Breast epithelium (tissue), 4 donors: ENCODE data around the gene ALK. TPM values are rescaled to one million over a fixed set of nuclear protein-coding genes. Genes with fewer than 3 reads are reported as not detected.

ENCODE experiments used
- DNase-seq, 2 donors: peaks; one replicate each; pipeline ENCODE4 v3.0.0-alpha.2; 2019; ENCODE audit warnings: low spot score in 2 of 2
- H3K27ac ChIP-seq, 2 donors: fragments of 200-600 bp; sonication (generic) in 1 of 2; one replicate each; pipeline ENCODE4 v1.5.1; 2016 to 2019; ENCODE audit warnings: mild to moderate bottlenecking in 1 of 2
- H3K27me3 ChIP-seq, 2 donors: fragments of 200-600 bp; sonication (generic) in 1 of 2; one replicate each; pipeline versions ENCODE4 v1.5.1 to v1.6.0; 2017 to 2019; ENCODE audit warnings: control low read depth in 1 of 2, mild to moderate bottlenecking in 1 of 2
- H3K36me3 ChIP-seq: fragments of 200-600 bp; one replicate; pipeline ENCODE4 v1.5.1; 2019
- H3K4me1 ChIP-seq, 2 donors: fragments of 200-600 bp; sonication (generic); one replicate each; pipeline ENCODE4 v1.5.1; 2016 to 2019; ENCODE audit warnings: control low read depth in 1 of 2
- H3K4me3 ChIP-seq, 3 donors: fragments of 200-600 bp; sonication (generic); 1 replicate in 2 of 3; 2 replicates in 1 of 3; pipeline ENCODE4 v1.5.1; 2016 to 2019; ENCODE audit warnings: mild to moderate bottlenecking in 3 of 3, moderate library complexity in 2 of 3
- H3K9me3 ChIP-seq, 2 donors: fragments of 200-600 bp; sonication (generic) in 1 of 2; one replicate each; pipeline ENCODE4 v1.5.1; 2016 to 2019; ENCODE audit warnings: control low read depth in 1 of 2
- POLR2A ChIP-seq: fragments of 450-650 bp; IDR thresholded peaks from one replicate; pipeline ENCODE4 v1.6.1; 2016; ENCODE audit warnings: antibody characterized with exemption, mild to moderate bottlenecking, moderate library complexity
- POLR2AphosphoS5 ChIP-seq, 3 donors: sonication (generic); formaldehyde crosslinking; IDR thresholded peaks; one replicate each; pipeline ENCODE4 v1.6.1; 2017; ENCODE audit warnings: antibody characterized with exemption in 3 of 3
- intact Hi-C: fragments of 100-400 bp; cut with DNase I; formaldehyde crosslinking; loops from one replicate; pipeline ENCODE4 v1.15.1; 2023; ENCODE audit warnings: low total_unique reads
- total RNA-seq, 3 donors: library from RNA; depleted of rRNA; stranded (reverse); fragments of >200 nt; gene quantifications; one replicate each; pipeline ENCODE4 v1.1.0, GENCODE V29; 2016
- TF ChIP-seq, protein P1 (sequence below), 3 donors: fragments of 450-650 bp; IDR thresholded peaks; one replicate each; pipeline ENCODE4 v1.5.1; 2016 to 2017; ENCODE audit warnings: antibody characterized with exemption in 3 of 3, mild to moderate bottlenecking in 3 of 3, moderate library complexity in 3 of 3

The ALK gene
- total RNA-seq, 3 donors from 2014 or later = 0.33 to 5.6 (median 0.64) TPM

GRCh38 chr2:29687121-29687520 lies 234.3 kb downstream of the ALK start:
- Histone ChIP-seq H3K27ac (no peak overlapping the region), H3K4me3 (no peak overlapping the region), H3K9me3 (no peaks in the 10 kb centered on the region), H3K36me3 (no peaks in the 10 kb centered on the region), H3K27me3 (no peaks in the 10 kb centered on the region), H3K4me1 (no peaks in the 10 kb centered on the region)
- TF ChIP-seq POLR2AphosphoS5 (IDR thresholded peaks at IDR 0.05) (no peak), POLR2A (no peak)
- TF ChIP-seq, protein P1, sequence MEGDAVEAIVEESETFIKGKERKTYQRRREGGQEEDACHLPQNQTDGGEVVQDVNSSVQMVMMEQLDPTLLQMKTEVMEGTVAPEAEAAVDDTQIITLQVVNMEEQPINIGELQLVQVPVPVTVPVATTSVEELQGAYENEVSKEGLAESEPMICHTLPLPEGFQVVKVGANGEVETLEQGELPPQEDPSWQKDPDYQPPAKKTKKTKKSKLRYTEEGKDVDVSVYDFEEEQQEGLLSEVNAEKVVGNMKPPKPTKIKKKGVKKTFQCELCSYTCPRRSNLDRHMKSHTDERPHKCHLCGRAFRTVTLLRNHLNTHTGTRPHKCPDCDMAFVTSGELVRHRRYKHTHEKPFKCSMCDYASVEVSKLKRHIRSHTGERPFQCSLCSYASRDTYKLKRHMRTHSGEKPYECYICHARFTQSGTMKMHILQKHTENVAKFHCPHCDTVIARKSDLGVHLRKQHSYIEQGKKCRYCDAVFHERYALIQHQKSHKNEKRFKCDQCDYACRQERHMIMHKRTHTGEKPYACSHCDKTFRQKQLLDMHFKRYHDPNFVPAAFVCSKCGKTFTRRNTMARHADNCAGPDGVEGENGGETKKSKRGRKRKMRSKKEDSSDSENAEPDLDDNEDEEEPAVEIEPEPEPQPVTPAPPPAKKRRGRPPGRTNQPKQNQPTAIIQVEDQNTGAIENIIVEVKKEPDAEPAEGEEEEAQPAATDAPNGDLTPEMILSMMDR (IDR thresholded peaks at IDR 0.05) = no peak
- intact Hi-C loops = no loop called here
- DNase-seq = no peak

DNA sequence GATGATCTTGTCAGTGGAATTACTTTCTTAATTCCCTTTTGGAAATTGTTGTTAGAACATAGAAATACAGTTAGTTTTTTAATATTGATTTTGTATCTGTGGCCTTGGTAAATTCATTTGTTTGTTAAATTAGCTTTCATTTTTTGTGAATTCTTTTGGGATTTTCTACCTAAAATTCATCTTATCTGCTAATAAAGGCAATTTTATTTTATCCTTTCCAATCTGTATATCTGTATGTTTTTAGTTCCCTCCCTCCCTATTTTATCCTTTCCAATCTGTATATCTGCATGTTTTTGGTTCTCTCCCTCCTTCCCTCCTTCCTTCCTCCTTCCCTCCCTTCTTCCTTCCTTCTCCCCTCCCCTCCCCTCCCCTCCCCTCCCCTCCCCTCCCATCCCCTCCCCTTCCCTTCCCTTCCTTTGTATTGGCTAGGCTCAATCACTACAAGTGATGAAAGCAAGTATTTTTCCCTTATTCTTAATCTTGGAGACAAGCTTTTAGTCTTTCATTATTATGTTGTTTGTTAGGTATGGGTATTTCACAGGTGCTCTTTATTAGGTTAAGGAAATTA lies 244.4 kb downstream of the ALK start:
- DNase-seq = no peak
- Histone ChIP-seq H3K4me1 (no peaks in the 10 kb centered on the region), H3K27me3 (no peaks in the 10 kb centered on the region), H3K36me3 (no peaks in the 10 kb centered on the region), H3K9me3 (peaks cover 0 to 4% of the 10 kb centered on the region in 2 donors), H3K4me3 (no peak overlapping the region), H3K27ac (no peak overlapping the region)
- intact Hi-C loops = no loop called here
- TF ChIP-seq, protein P1 (IDR thresholded peaks at IDR 0.05) = no peak
- no peak for TF ChIP-seq POLR2A
- no peak for TF ChIP-seq POLR2AphosphoS5 (IDR thresholded peaks at IDR 0.05)

DNA sequence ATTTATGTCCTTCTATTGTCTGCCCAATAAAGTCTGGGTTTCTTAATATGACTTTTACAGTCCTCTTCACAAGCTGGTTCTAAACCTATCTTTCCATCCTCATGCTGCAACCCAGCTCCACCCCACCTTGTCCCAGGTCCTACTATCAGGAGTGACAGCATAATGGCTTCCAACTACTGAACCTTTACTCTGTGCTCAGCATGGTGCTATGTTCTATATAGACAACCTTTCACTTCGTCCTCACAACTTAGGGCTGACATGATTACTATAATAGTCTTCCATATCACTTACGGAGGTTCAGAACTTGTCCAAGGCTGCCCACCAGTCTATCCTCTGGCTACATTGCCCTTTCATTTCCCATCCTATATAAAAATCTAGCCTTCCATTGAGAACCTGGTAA lies 256.8 kb downstream of the ALK start:
- no peak overlapping the region for H3K27ac ChIP-seq
- H3K4me3 ChIP-seq = no peak overlapping the region
- intact Hi-C loops = no loop called here
- peaks cover 0 to 10% of the 10 kb centered on the region in 2 donors for H3K9me3 ChIP-seq
- no peak for TF ChIP-seq POLR2AphosphoS5 (IDR thresholded peaks at IDR 0.05)
- TF ChIP-seq POLR2A = no peak
- TF ChIP-seq, protein P1 (IDR thresholded peaks at IDR 0.05) = no peak
- DNase-seq = no peak
- H3K36me3 ChIP-seq = no peaks in the 10 kb centered on the region
- H3K4me1 ChIP-seq = no peaks in the 10 kb centered on the region
- no peaks in the 10 kb centered on the region for H3K27me3 ChIP-seq

DNA sequence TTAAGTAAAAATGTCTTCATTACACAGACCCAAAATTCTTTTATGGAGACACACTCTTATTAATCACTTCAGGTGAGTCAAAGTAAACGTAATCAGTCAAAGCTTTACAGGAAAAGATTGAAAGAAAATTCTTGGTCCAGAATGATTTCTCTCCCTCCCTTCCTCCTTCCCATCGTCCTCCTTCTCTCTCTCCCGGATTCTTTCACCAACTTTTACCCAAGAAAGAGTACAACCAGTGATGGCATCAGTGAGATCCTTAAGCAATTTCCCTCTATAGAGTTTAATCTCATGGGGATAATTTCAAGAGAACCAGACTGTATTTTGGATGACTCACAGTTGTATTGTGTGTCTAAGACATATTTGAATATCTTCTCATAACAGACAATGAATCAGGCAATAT lies 258.1 kb downstream of the ALK start:
- no peak for TF ChIP-seq POLR2AphosphoS5 (IDR thresholded peaks at IDR 0.05)
- TF ChIP-seq, protein P1 (IDR thresholded peaks at IDR 0.05) = no peak
- no peak for TF ChIP-seq POLR2A
- H3K36me3 ChIP-seq = no peaks in the 10 kb centered on the region
- no peaks in the 10 kb centered on the region for H3K27me3 ChIP-seq
- DNase-seq = no peak
- no peaks in the 10 kb centered on the region for H3K9me3 ChIP-seq
- no peak overlapping the region for H3K27ac ChIP-seq
- intact Hi-C loops = no loop called here
- no peak overlapping the region for H3K4me3 ChIP-seq
- H3K4me1 ChIP-seq = no peaks in the 10 kb centered on the region

GRCh38 chr2:29662861-29663260 lies 258.5 kb downstream of the ALK start:
- intact Hi-C loops = no loop called here
- no peak for TF ChIP-seq POLR2AphosphoS5 (IDR thresholded peaks at IDR 0.05)
- no peak for TF ChIP-seq POLR2A
- TF ChIP-seq, protein P1 (IDR thresholded peaks at IDR 0.05) = no peak
- no peak for DNase-seq

More at GRCh38 chr2:29662861-29663260, 258.5 kb downstream of the ALK start:
- no peaks in the 10 kb centered on the region for H3K27me3 ChIP-seq
- no peaks in the 10 kb centered on the region for H3K36me3 ChIP-seq
- H3K4me3 ChIP-seq = no peak overlapping the region
- no peak overlapping the region for H3K27ac ChIP-seq
- no peaks in the 10 kb centered on the region for H3K4me1 ChIP-seq
- no peaks in the 10 kb centered on the region for H3K9me3 ChIP-seq
